Chondrocyte (in vitro differentiated cells): ENCODE results near the gene RFXANK. TPM values are rescaled to one million over a fixed set of nuclear protein-coding genes. Genes with fewer than 3 reads are reported as not detected.
"Not testable (repeated sequence)": the region's sequence is repeated elsewhere in the genome, so short reads cannot be mapped to it uniquely, and the experiment has no call there.

Source experiments
- DNase-seq: peaks from one replicate; pipeline ENCODE4 v3.0.0; 2021; ENCODE audit warnings: mixed read lengths, low spot score
- H3K27ac Mint-ChIP-seq: one replicate; pipeline ENCODE4 v1.8.0; 2021; ENCODE audit warnings: mild to moderate bottlenecking, moderate library complexity, mixed read lengths; ENCODE audit not compliant: unreplicated experiment
- H3K27me3 Mint-ChIP-seq: 2 replicates; pipeline ENCODE4 v1.8.0; 2021; ENCODE audit warnings: low read depth, mixed read lengths
- H3K36me3 Mint-ChIP-seq: 2 replicates; pipeline ENCODE4 v1.8.0; 2021; ENCODE audit warnings: low read depth, mixed read lengths
- H3K4me1 Mint-ChIP-seq: 2 replicates; pipeline ENCODE4 v1.8.0; 2021; ENCODE audit warnings: low read depth, mild to moderate bottlenecking, mixed read lengths
- H3K4me3 Mint-ChIP-seq: one replicate; pipeline ENCODE4 v1.8.0; 2021; ENCODE audit warnings: mild to moderate bottlenecking, moderate library complexity, mixed read lengths; ENCODE audit not compliant: unreplicated experiment
- H3K9me3 Mint-ChIP-seq: 2 replicates; pipeline ENCODE4 v1.8.0; 2021; ENCODE audit warnings: low read depth, mixed read lengths
- total RNA-seq: library from RNA; stranded (reverse); gene quantifications from 3 replicates; pipeline ENCODE4 v1.2.1, GENCODE V29; 2021
- TF ChIP-seq, protein P1 (sequence below): fragments of 200-600 bp; sonication (generic); IDR thresholded peaks from 2 replicates; pipeline ENCODE4 v1.5.0; 2021; ENCODE audit warnings: antibody characterized with exemption, mild to moderate bottlenecking, moderate library complexity

Gene RFXANK
- total RNA-seq, 1 donor from 2014 or later: 68.9 TPM

DNA sequence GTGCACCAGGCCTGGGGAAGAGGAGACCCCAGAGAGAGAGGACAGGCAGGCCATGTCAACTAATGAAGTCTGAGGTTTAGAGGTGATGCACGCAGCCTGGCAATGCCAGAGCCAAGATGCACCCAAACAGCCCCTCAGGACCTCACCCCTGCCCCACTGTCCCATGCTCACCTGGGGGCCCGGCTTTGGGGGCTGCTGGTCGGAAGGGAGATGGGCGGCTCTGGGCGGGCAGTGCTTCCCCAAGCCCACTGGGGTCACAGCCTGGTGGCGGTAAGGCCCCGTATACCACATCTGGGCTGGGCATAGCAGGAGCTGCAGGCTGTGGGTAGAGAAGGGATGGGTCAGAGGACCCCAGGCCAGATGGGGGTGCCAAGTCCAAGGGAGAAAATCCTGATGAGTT is 45.2 kb upstream of the RFXANK start:
- H3K27ac Mint-ChIP-seq: no peak overlapping the region
- H3K9me3 Mint-ChIP-seq: no peaks in the 10 kb centered on the region
- TF ChIP-seq, protein P1, sequence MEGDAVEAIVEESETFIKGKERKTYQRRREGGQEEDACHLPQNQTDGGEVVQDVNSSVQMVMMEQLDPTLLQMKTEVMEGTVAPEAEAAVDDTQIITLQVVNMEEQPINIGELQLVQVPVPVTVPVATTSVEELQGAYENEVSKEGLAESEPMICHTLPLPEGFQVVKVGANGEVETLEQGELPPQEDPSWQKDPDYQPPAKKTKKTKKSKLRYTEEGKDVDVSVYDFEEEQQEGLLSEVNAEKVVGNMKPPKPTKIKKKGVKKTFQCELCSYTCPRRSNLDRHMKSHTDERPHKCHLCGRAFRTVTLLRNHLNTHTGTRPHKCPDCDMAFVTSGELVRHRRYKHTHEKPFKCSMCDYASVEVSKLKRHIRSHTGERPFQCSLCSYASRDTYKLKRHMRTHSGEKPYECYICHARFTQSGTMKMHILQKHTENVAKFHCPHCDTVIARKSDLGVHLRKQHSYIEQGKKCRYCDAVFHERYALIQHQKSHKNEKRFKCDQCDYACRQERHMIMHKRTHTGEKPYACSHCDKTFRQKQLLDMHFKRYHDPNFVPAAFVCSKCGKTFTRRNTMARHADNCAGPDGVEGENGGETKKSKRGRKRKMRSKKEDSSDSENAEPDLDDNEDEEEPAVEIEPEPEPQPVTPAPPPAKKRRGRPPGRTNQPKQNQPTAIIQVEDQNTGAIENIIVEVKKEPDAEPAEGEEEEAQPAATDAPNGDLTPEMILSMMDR: no peak
- H3K4me1 Mint-ChIP-seq: no peaks in the 10 kb centered on the region
- no peaks in the 10 kb centered on the region for H3K36me3 Mint-ChIP-seq
- no peaks in the 10 kb centered on the region for H3K27me3 Mint-ChIP-seq
- DNase-seq: no peak
- no peak overlapping the region for H3K4me3 Mint-ChIP-seq

DNA sequence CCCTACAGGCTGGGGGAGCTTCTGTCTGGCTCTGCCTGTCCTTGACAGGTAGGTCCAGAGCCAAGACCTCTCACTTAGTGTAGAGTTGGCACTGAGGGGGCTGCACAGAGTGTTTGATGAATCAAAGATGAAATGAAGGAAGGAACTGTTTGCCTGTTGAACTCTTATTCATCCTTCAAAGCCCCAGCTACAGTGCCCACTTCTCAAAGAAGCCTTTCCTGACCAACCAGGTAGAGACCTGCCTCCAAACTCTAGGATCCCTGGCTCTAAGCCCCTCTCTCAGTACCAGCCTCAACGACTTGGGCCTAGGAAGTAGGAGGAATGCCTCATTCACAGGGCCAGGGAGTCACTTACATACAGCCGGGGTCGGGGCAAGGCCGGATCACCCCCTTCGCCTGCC is 44.7 kb upstream of the RFXANK start:
- Mint-ChIP-seq H3K27me3 (no peaks in the 10 kb centered on the region), H3K36me3 (no peaks in the 10 kb centered on the region), H3K9me3 (no peaks in the 10 kb centered on the region), H3K4me3 (no peak overlapping the region), H3K4me1 (no peaks in the 10 kb centered on the region), H3K27ac (no peak overlapping the region)
- no peak for DNase-seq
- TF ChIP-seq, protein P1: no peak

DNA sequence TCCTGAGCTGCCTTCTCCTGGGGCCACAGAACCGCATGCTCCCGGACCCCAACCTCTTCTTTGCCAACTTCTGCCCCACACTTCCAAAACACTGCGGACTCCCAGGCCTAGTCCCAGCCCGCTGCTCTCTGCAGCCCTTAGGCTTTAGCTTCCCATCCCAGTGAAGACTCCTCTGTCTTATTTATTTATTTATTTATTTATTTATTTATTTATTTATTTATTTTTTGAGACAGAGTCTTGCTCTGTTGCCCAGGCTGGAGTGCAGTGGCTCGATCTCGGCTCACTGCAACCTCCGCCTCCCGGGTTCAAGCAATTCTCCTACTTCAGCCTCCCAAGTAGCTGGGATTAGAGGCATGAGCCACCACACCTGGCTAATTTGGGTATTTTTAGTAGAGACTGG is 43.6 kb upstream of the RFXANK start:
- H3K27me3 Mint-ChIP-seq, H3K27ac Mint-ChIP-seq, H3K4me1 Mint-ChIP-seq, DNase-seq, H3K9me3 Mint-ChIP-seq, H3K36me3 Mint-ChIP-seq, H3K4me3 Mint-ChIP-seq: not testable (repeated sequence)

DNA sequence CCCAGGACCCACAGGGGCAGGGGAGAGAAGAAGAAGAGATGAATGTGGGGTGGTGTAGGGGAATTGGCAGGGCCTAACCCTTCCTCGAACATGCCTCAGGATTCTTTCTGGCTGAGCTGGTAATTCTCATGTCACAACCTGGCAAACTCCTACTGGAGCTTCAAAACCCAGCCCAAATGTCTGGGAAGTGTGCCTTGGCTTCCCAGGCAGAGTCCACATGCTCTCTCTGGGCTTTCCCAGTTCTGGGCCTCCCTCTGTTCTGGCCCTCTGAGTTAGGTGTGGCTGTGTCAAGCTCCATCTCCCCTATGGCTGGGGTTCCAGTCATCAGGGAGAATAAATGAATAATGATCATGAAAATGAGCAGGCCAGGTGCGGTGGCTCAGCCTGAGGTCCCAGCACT is 42.6 kb upstream of the RFXANK start:
- H3K36me3 Mint-ChIP-seq: no peaks in the 10 kb centered on the region
- H3K27me3 Mint-ChIP-seq: no peaks in the 10 kb centered on the region
- no peak for DNase-seq
- H3K4me1 Mint-ChIP-seq: no peaks in the 10 kb centered on the region
- H3K9me3 Mint-ChIP-seq: no peaks in the 10 kb centered on the region
- TF ChIP-seq, protein P1: no peak
- no peak overlapping the region for H3K27ac Mint-ChIP-seq
- H3K4me3 Mint-ChIP-seq: no peak overlapping the region

DNA sequence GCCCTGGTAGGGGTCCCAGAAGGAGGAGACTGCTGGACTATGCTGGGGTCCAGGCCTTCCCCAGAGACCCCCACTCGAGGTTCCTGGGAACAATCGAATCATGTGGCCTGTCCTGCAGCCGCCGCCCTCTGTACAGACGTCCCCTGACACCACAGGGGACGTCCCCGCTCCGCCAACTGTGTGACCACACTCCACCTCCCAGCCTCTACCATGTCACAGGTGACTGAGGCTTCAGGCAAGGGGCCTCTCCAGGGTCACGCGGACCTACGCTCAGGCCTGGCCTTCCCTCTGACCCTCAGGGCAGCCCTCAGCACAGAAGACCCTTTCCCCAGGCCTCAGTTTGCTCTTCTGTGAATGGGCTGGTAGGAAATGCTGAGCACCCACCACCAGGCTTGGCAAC is 40.6 kb upstream of the RFXANK start:
- no peaks in the 10 kb centered on the region for H3K27me3 Mint-ChIP-seq

More for the DNA sequence above, 40.6 kb upstream of the RFXANK start:
- Mint-ChIP-seq H3K4me1 (no peaks in the 10 kb centered on the region), H3K36me3 (peaks cover 6% of the 10 kb centered on the region), H3K9me3 (no peaks in the 10 kb centered on the region), H3K27ac (no peak overlapping the region), H3K4me3 (no peak overlapping the region)
- TF ChIP-seq, protein P1: no peak
- no peak for DNase-seq
